ENCODE results near the gene KCNT1. TPM values are rescaled to one million over a fixed set of nuclear protein-coding genes. Genes with fewer than 3 reads are reported as not detected.

The KCNT1 gene
- total and polyA plus RNA-seq, 11 donors = 0.21 to 7.4 (median 1.9) TPM

DNA sequence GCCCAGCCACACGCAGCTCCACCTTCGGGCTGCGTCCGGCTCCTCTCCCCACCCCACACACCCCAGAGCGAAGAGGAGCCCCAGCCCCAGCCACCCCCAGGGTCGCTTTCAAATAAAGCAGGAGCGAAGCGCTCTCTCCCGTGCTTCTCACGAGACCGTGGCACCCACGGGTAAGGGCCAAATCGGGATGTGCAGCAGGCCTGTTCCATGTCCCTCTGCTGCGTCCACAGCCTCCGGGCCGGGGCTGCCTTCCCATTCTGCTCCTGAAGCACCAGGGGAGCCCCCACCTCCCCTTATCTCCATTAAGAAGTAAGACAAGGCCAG lies 59.8 kb downstream of the KCNT1 start:
- Histone ChIP-seq H3K9me3 (peaks cover 0 to 18% (median 0%) of the 10 kb centered on the region in 12 donors), H3K27ac (no peak overlapping the region), H3K36me3 (no peaks in the 10 kb centered on the region), H3K27me3 (no peaks in the 10 kb centered on the region), H3K4me3 (no peak overlapping the region), H3K4me1 (no peaks in the 10 kb centered on the region)
- intact Hi-C loops (cut with DNase I) = no loop called here
- ATAC-seq (no peak), DNase-seq (no peak)
- no peak for TF ChIP-seq POLR2A (IDR thresholded peaks at IDR 0.05)
- TF ChIP-seq, protein P1, sequence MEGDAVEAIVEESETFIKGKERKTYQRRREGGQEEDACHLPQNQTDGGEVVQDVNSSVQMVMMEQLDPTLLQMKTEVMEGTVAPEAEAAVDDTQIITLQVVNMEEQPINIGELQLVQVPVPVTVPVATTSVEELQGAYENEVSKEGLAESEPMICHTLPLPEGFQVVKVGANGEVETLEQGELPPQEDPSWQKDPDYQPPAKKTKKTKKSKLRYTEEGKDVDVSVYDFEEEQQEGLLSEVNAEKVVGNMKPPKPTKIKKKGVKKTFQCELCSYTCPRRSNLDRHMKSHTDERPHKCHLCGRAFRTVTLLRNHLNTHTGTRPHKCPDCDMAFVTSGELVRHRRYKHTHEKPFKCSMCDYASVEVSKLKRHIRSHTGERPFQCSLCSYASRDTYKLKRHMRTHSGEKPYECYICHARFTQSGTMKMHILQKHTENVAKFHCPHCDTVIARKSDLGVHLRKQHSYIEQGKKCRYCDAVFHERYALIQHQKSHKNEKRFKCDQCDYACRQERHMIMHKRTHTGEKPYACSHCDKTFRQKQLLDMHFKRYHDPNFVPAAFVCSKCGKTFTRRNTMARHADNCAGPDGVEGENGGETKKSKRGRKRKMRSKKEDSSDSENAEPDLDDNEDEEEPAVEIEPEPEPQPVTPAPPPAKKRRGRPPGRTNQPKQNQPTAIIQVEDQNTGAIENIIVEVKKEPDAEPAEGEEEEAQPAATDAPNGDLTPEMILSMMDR (IDR thresholded peaks at IDR 0.05) = no peak
- 86 to 93% (median 87%) methylated on average over 13 to 16 of the region's 16 CpGs for WGBS, 4 donors

DNA sequence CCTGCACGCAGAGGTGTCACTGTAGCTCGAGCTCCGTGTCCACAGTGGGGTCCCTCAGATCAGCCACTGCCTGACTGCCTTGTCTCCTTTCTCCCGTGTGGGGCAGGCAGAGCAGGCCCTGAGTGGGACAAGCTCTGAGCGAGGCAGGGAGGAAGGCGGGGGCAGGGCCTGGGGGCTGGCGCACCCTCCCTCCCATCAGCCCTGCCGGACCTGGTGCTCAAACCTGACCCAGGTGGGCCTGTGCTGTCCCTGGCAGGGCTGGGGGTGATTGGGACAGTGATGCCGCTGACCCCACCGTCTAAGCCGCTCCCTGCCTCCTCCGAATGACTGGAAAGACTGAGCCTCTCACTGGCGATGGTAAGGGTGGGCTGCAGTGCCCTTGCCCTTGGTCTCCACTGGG lies 60.9 kb downstream of the KCNT1 start:
- TF ChIP-seq, protein P1 (IDR thresholded peaks at IDR 0.05) = no peak
- TF ChIP-seq POLR2A (IDR thresholded peaks at IDR 0.05) = no peak
- H3K27me3 ChIP-seq = no peaks in the 10 kb centered on the region
- WGBS, 4 donors = 65 to 86% (median 81%) methylated on average over 6 to 13 of the region's 13 CpGs
- ATAC-seq (no peak), DNase-seq (no peak)
- intact Hi-C loops (cut with DNase I) = no loop called here
- no peak overlapping the region for H3K4me3 ChIP-seq
- H3K27ac ChIP-seq = no peak overlapping the region
- H3K4me1 ChIP-seq = no peaks in the 10 kb centered on the region
- H3K36me3 ChIP-seq = no peaks in the 10 kb centered on the region
- H3K9me3 ChIP-seq = peaks cover 0 to 18% (median 0%) of the 10 kb centered on the region in 12 donors

DNA sequence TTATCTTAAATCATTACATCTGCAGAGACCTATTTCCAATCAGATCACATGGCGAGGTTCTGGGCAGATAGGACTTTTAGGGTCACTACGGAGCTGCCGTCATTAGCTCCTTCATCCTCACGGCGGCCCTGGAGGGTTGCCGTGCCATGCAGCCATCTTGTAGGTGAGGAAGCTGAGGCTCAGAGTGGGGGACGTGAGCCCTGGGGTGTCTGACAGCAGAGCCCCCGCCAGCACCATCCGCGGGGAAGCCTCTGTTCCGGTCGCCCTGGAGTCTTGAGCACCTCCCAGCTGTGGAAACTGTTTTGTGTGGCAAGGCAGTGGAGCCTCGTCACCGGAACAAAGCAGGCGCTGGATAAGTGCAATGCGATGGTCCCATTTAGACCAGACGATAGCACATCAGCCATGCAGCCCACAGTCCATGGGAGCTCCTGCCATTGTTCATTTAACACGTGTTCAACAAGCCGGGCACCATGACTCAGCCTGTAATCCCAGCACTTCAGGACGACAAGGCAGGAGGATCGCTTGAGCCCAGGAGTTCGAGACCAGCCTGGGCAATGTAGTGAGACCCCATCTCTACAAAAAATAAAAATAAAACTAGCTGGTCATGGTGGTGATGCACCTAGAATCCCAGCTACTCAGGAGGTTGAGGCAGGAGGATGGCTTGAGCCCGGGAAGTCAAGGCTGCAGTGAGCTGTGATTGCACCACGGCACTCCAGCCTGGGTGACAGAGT lies 61.9 kb downstream of the KCNT1 start:
- Histone ChIP-seq H3K9me3 (peaks cover 0 to 18% (median 0%) of the 10 kb centered on the region in 12 donors), H3K27ac (no peak overlapping the region), H3K4me3 (no peak overlapping the region), H3K4me1 (no peaks in the 10 kb centered on the region), H3K36me3 (no peaks in the 10 kb centered on the region), H3K27me3 (no peaks in the 10 kb centered on the region)
- DNase-seq (no peak), ATAC-seq (no peak)
- TF ChIP-seq POLR2A (IDR thresholded peaks at IDR 0.05) = no peak
- TF ChIP-seq, protein P1 (IDR thresholded peaks at IDR 0.05) = no peak
- intact Hi-C loops (cut with DNase I) = no loop called here
- 82 to 92% (median 87%) methylated on average over 14 to 24 of the region's 24 CpGs for WGBS, 4 donors

DNA sequence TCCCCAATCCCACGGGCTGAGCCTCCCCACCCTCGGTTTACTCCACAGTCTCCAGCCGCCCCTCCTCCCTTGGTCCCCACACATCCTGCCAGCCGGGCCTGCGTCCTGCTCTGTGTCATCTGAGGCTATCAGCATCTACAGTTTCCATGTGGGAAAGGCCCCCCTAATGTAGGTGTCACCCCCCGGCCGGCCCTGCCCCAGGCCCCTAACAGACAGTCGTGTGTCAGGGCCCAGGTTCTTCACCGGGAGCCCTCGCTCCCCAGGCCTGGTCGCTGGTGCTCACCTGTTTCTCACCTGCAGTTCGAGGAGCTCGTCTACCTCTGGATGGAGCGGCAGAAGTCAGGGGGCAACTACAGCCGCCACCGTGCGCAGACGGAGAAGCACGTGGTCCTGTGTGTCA lies 62.7 kb downstream of the KCNT1 start:
- Histone ChIP-seq H3K36me3 (no peaks in the 10 kb centered on the region), H3K9me3 (peaks cover 0 to 18% (median 0%) of the 10 kb centered on the region in 12 donors), H3K27me3 (no peaks in the 10 kb centered on the region), H3K4me1 (no peaks in the 10 kb centered on the region), H3K27ac (no peak overlapping the region), H3K4me3 (no peak overlapping the region)
- intact Hi-C loops (cut with DNase I) = no loop called here
- TF ChIP-seq, protein P1 (IDR thresholded peaks at IDR 0.05) = no peak
- no peak for TF ChIP-seq POLR2A (IDR thresholded peaks at IDR 0.05)
- DNase-seq (no peak), ATAC-seq (no peak)
- WGBS, 4 donors = 87 to 90% (median 88%) methylated on average over 16 to 19 of the region's 19 CpGs
